DMS153 treated with DMSO at 0.1 percent for 48 hours (cell line): ENCODE results near the gene BCAS1.

Source experiments
- DNase-seq: peaks from one replicate; lab custom pipeline; 2025; ENCODE audit not compliant: unreplicated experiment; lab: John Stamatoyannopoulos, UW

BCAS1 gene

DNA sequence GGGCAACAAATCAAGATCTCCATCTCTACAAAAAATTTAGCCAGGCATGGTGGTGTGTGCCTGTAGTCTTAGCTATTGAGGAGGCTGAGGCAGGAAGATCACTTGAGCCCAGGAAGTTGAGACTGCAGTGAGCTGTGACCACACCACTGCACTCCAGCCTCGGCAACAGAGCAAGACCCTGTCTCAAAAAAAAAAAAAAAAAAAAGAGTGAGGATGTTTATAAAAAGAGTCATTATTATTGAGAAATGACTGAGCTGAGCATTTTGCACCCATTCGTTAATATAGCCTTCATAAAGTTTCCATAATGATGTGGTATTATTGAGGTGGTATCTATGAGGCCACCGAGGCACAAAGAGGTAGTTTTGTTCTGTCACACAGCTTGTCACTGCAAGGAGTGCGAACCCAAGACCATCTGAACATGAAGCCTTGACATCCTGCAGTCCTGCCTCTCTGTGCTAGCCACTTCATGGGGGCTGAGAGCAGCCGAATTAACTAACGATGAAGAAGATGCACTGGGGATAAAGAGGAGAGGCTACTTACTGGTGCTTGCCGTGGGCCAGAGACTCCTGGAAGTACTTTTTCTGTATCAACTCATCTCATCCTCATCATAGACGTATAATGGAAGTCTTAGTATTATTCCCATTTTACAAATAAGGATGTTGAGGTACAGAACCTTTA is 175.5 kb downstream of the BCAS1 start:
- no peak for DNase-seq
